Prostate gland (tissue), 2 donors: ENCODE results near the gene CHRNA4. TPM values are rescaled to one million over a fixed set of nuclear protein-coding genes. Genes with fewer than 3 reads are reported as not detected.

Experiments
- DNase-seq: peaks from one replicate; pipeline ENCODE4 v3.0.0-alpha.2; 2019; ENCODE audit warnings: low spot score
- H3K27ac ChIP-seq, 2 donors: fragments of 200-600 bp; sonication (generic); 2 replicates each; pipeline ENCODE4 v1.5.1; 2017 to 2019
- H3K27me3 ChIP-seq: fragments of 200-600 bp; sonication (generic); replicated peaks from 2 replicates; pipeline ENCODE4 v1.5.1; 2019; ENCODE audit not compliant: insufficient read depth
- H3K36me3 ChIP-seq, 2 donors: fragments of 200-600 bp; sonication (generic); 1 replicate in 1 of 2; 2 replicates in 1 of 2; pipeline versions ENCODE4 v1.5.1 to v1.8.1; 2017 to 2019
- H3K4me1 ChIP-seq: fragments of 200-600 bp; sonication (generic); replicated peaks from 2 replicates; pipeline ENCODE4 v1.5.1; 2019
- H3K4me3 ChIP-seq, 2 donors: fragments of 200-600 bp; sonication (generic); 2 replicates each; pipeline ENCODE4 v1.5.1; 2017 to 2019
- H3K9me3 ChIP-seq: fragments of 200-600 bp; sonication (generic); 2 replicates; pipeline ENCODE4 v1.5.1; 2017
- CTCF ChIP-seq, 4 experiments: fragments of 200-600 bp in 2 of 4; fragments of 450-650 bp in 2 of 4; sonication (generic) in 2 of 4; IDR thresholded peaks; 1 replicate in 3 of 4; 2 replicates in 1 of 4; pipeline ENCODE4 v1.5.1; 2016 to 2019; ENCODE audit warnings: antibody characterized with exemption in 4 of 4, mild to moderate bottlenecking in 2 of 4, moderate library complexity in 2 of 4
- POLR2A ChIP-seq: fragments of 450-650 bp; IDR thresholded peaks from one replicate; pipeline ENCODE4 v1.6.1; 2016; ENCODE audit warnings: antibody characterized with exemption, mild to moderate bottlenecking
- POLR2AphosphoS5 ChIP-seq: sonication (generic); formaldehyde crosslinking; IDR thresholded peaks from one replicate; pipeline ENCODE4 v1.6.1; 2017; ENCODE audit warnings: antibody characterized with exemption
- WGBS: methylation state at CpG from one replicate; pipeline ENCODE4 v1.1.5; 2018; 5-methylcytosine and 5-hydroxymethylcytosine counted together
- intact Hi-C: fragments of 100-400 bp; cut with DNase I; formaldehyde crosslinking; loops from one replicate; pipeline ENCODE4 v1.14.2; 2022
- total RNA-seq, 2 donors: library from RNA; depleted of rRNA; stranded (reverse); fragments of >200 nt; gene quantifications; one replicate each; pipeline ENCODE4 v1.1.0, GENCODE V29; 2016

CHRNA4 gene
- total RNA-seq, 2 donors from 2014 or later, result 7.2 TPM; not detected in 1

- H3K4me3 ChIP-seq, result no peak overlapping the region
- no peak overlapping the region for H3K27ac ChIP-seq
- DNase-seq, result no peak
- peaks cover 16% of the 10 kb centered on the region for H3K27me3 ChIP-seq
- H3K4me1 ChIP-seq, result no peaks in the 10 kb centered on the region
- 91% methylated on average over 1 of the region's 1 CpG for WGBS
- H3K36me3 ChIP-seq, result no peaks in the 10 kb centered on the region
- intact Hi-C loops, result no loop called here
- TF ChIP-seq CTCF (IDR thresholded peaks at IDR 0.05) (no peak), POLR2A (no peak), POLR2AphosphoS5 (no peak)
- no peaks in the 10 kb centered on the region for H3K9me3 ChIP-seq
Observed at GRCh38 chr20:63301671-63302070, 59.5 kb downstream of the CHRNA4 start.

- WGBS, result 87% methylated on average over 17 of the region's 17 CpGs
- DNase-seq, result no peak
- no peaks in the 10 kb centered on the region for H3K4me1 ChIP-seq
- TF ChIP-seq POLR2AphosphoS5, result no peak
- no peak for TF ChIP-seq POLR2A
- TF ChIP-seq CTCF (IDR thresholded peaks at IDR 0.05), result no peak
- intact Hi-C loops, result no loop called here
- H3K9me3 ChIP-seq, result no peaks in the 10 kb centered on the region
- H3K27ac ChIP-seq, result no peak overlapping the region
- H3K4me3 ChIP-seq, result no peak overlapping the region
- H3K36me3 ChIP-seq, result no peaks in the 10 kb centered on the region
- H3K27me3 ChIP-seq, result peaks cover 25% of the 10 kb centered on the region
Observed at GRCh38 chr20:63298731-63299312, 62.3 kb downstream of the CHRNA4 start.

- H3K9me3 ChIP-seq, result no peaks in the 10 kb centered on the region
- no peaks in the 10 kb centered on the region for H3K4me1 ChIP-seq
- no peak for TF ChIP-seq POLR2A
- no peak for TF ChIP-seq CTCF (IDR thresholded peaks at IDR 0.05)
- TF ChIP-seq POLR2AphosphoS5, result no peak
- H3K27me3 ChIP-seq, result peaks cover 25% of the 10 kb centered on the region
- H3K36me3 ChIP-seq, result no peaks in the 10 kb centered on the region
- H3K4me3 ChIP-seq, result no peak overlapping the region
- DNase-seq, result no peak
- intact Hi-C loops, result no loop called here
- H3K27ac ChIP-seq, result no peak overlapping the region
- 75% methylated on average over 16 of the region's 16 CpGs for WGBS
Observed at GRCh38 chr20:63297796-63298572, 63.2 kb downstream of the CHRNA4 start.

- H3K27me3 ChIP-seq, result peaks cover 25% of the 10 kb centered on the region
- TF ChIP-seq POLR2AphosphoS5, result no peak
- no peak for TF ChIP-seq POLR2A
- TF ChIP-seq CTCF (IDR thresholded peaks at IDR 0.05), result no peak
- DNase-seq, result no peak
- H3K4me3 ChIP-seq, result no peak overlapping the region
- H3K27ac ChIP-seq, result no peak overlapping the region
- WGBS, result 80% methylated on average over 7 of the region's 11 CpGs
- no peaks in the 10 kb centered on the region for H3K4me1 ChIP-seq
- H3K36me3 ChIP-seq, result no peaks in the 10 kb centered on the region
- intact Hi-C loops, result no loop called here
- H3K9me3 ChIP-seq, result no peaks in the 10 kb centered on the region
Observed at GRCh38 chr20:63297371-63297781, 63.8 kb downstream of the CHRNA4 start.
